IPS DF 6.9 (cell line): ENCODE measurements around the gene NRXN3.

Experiments
- DNase-seq: peaks from one replicate; pipeline ENCODE4 v3.0.0-alpha.2; 2013; ENCODE audit warnings: low read depth, low spot score
- H3K27ac ChIP-seq: one replicate; pipeline ENCODE4 v1.5.1; 2013; ENCODE audit warnings: low read length, control low read depth
- H3K27me3 ChIP-seq: 2 replicates; pipeline ENCODE4 v1.6.1; 2013; ENCODE audit warnings: mild to moderate bottlenecking, low read length; ENCODE audit not compliant: control insufficient read depth, insufficient read depth
- H3K36me3 ChIP-seq: 2 replicates; pipeline ENCODE4 v1.6.1; 2013; ENCODE audit warnings: low read length; ENCODE audit not compliant: control insufficient read depth, insufficient read depth
- H3K4me1 ChIP-seq: 2 replicates; pipeline ENCODE4 v1.6.1; 2013; ENCODE audit warnings: low read length; ENCODE audit not compliant: control insufficient read depth, insufficient read depth
- H3K4me3 ChIP-seq: 2 replicates; pipeline ENCODE4 v1.5.1; 2013; ENCODE audit warnings: mild to moderate bottlenecking, low read length
- H3K9me3 ChIP-seq: 2 replicates; pipeline ENCODE4 v1.6.1; 2013; ENCODE audit warnings: low read length, inconsistent platforms; ENCODE audit not compliant: control insufficient read depth, insufficient read depth
- WGBS: extraction: QIAGEN DNeasy Blood & Tissue Kit; methylation state at CpG from one replicate; pipeline ENCODE4 v1.1.7; 2013; ENCODE audit warnings: mixed read lengths, missing lambda C conversion rate; ENCODE audit not compliant: insufficient read length, insufficient coverage; 5-methylcytosine and 5-hydroxymethylcytosine counted together

Gene NRXN3

GRCh38 chr14:78972440-78972839 lies 802.3 kb downstream of the NRXN3 start:
- DNase-seq: no peak
- H3K27me3 ChIP-seq: no peaks in the 10 kb centered on the region
- no peaks in the 10 kb centered on the region for H3K36me3 ChIP-seq
- no peaks in the 10 kb centered on the region for H3K9me3 ChIP-seq
- no CpG with 5 or more reads among the region's 9 CpGs for WGBS
- no peak overlapping the region for H3K27ac ChIP-seq
- H3K4me3 ChIP-seq: no peak overlapping the region
- peaks cover 2% of the 10 kb centered on the region; the same call in 1 of the 2 replicates for H3K4me1 ChIP-seq

GRCh38 chr14:78974691-78975090 lies 804.5 kb downstream of the NRXN3 start:
- Histone ChIP-seq H3K27me3 (no peaks in the 10 kb centered on the region), H3K4me1 (peaks cover 2% of the 10 kb centered on the region; the same call in 1 of the 2 replicates), H3K36me3 (no peaks in the 10 kb centered on the region), H3K27ac (no peak overlapping the region), H3K9me3 (no peaks in the 10 kb centered on the region), H3K4me3 (no peak overlapping the region)
- DNase-seq: no peak
- WGBS: 100% methylated on average over 1 of the region's 3 CpGs

GRCh38 chr14:78975734-78976133 lies 805.6 kb downstream of the NRXN3 start:
- H3K9me3 ChIP-seq: no peaks in the 10 kb centered on the region
- no peak overlapping the region for H3K27ac ChIP-seq
- no peak overlapping the region for H3K4me3 ChIP-seq
- DNase-seq: no peak
- H3K27me3 ChIP-seq: no peaks in the 10 kb centered on the region
- H3K4me1 ChIP-seq: no peaks in the 10 kb centered on the region; the same call in 1 of the 2 replicates
- WGBS: no CpG with 5 or more reads among the region's 3 CpGs
- no peaks in the 10 kb centered on the region for H3K36me3 ChIP-seq

- Histone ChIP-seq H3K4me3 (no peak overlapping the region), H3K9me3 (no peaks in the 10 kb centered on the region), H3K36me3 (no peaks in the 10 kb centered on the region), H3K27me3 (no peaks in the 10 kb centered on the region), H3K27ac (no peak overlapping the region), H3K4me1 (no peaks in the 10 kb centered on the region)
- WGBS: no CpG with 5 or more reads among the region's 2 CpGs
- DNase-seq: no peak
These were observed 808.7 kb downstream of the NRXN3 start for GRCh38 chr14:78978896-78979295.

GRCh38 chr14:78982551-78982950 lies 812.4 kb downstream of the NRXN3 start:
- no CpG with 5 or more reads among the region's 2 CpGs for WGBS
- Histone ChIP-seq H3K4me3 (no peak overlapping the region), H3K4me1 (peaks cover 8% of the 10 kb centered on the region; the same call in 1 of the 2 replicates), H3K9me3 (no peaks in the 10 kb centered on the region), H3K36me3 (no peaks in the 10 kb centered on the region), H3K27ac (no peak overlapping the region), H3K27me3 (peaks cover 7% of the 10 kb centered on the region; the same call in 1 of the 2 replicates)
- DNase-seq: no peak

- no peaks in the 10 kb centered on the region for H3K36me3 ChIP-seq
- no peak for DNase-seq
- H3K4me1 ChIP-seq: peaks cover 8% of the 10 kb centered on the region; the same call in 1 of the 2 replicates
- H3K9me3 ChIP-seq: no peaks in the 10 kb centered on the region
- H3K27me3 ChIP-seq: peaks cover 7% of the 10 kb centered on the region; the same call in 1 of the 2 replicates
- H3K4me3 ChIP-seq: no peak overlapping the region
- no CpG with 5 or more reads among the region's 2 CpGs for WGBS
- H3K27ac ChIP-seq: no peak overlapping the region
These were observed 813.0 kb downstream of the NRXN3 start for GRCh38 chr14:78983126-78983525.

- no peaks in the 10 kb centered on the region for H3K9me3 ChIP-seq
- H3K27me3 ChIP-seq: peaks cover 7% of the 10 kb centered on the region; the same call in 1 of the 2 replicates
- DNase-seq: peak; percentile 58
- peaks cover 8% of the 10 kb centered on the region; the same call in 1 of the 2 replicates for H3K4me1 ChIP-seq
- H3K4me3 ChIP-seq: no peak overlapping the region
- WGBS: no CpG with 5 or more reads among the region's 5 CpGs
- no peaks in the 10 kb centered on the region for H3K36me3 ChIP-seq
- no peak overlapping the region for H3K27ac ChIP-seq
These were observed 815.7 kb downstream of the NRXN3 start for GRCh38 chr14:78985668-78986381.

- H3K27ac ChIP-seq: no peak overlapping the region
- no CpG with 5 or more reads among the region's 6 CpGs for WGBS
- no peak for DNase-seq
- peaks cover 8% of the 10 kb centered on the region; the same call in 1 of the 2 replicates for H3K4me1 ChIP-seq
- H3K9me3 ChIP-seq: no peaks in the 10 kb centered on the region
- no peaks in the 10 kb centered on the region for H3K36me3 ChIP-seq
- no peak overlapping the region for H3K4me3 ChIP-seq
- H3K27me3 ChIP-seq: peaks cover 7% of the 10 kb centered on the region; the same call in 1 of the 2 replicates
These were observed 816.8 kb downstream of the NRXN3 start for GRCh38 chr14:78986989-78987388.

GRCh38 chr14:78989221-78989620 lies 819.0 kb downstream of the NRXN3 start:
- no peak for DNase-seq
- Histone ChIP-seq H3K36me3 (no peaks in the 10 kb centered on the region), H3K27ac (no peak overlapping the region), H3K4me3 (no peak overlapping the region), H3K9me3 (no peaks in the 10 kb centered on the region), H3K4me1 (peaks cover 8% of the 10 kb centered on the region; the same call in 1 of the 2 replicates), H3K27me3 (peaks cover 7% of the 10 kb centered on the region; the same call in 1 of the 2 replicates)
- no CpG with 5 or more reads among the region's 3 CpGs for WGBS

GRCh38 chr14:78992867-78993266 lies 822.7 kb downstream of the NRXN3 start:
- no peaks in the 10 kb centered on the region for H3K9me3 ChIP-seq
- no peaks in the 10 kb centered on the region for H3K4me1 ChIP-seq
- no peaks in the 10 kb centered on the region for H3K36me3 ChIP-seq
- DNase-seq: no peak
- H3K27ac ChIP-seq: no peak overlapping the region
- WGBS: no CpG with 5 or more reads among the region's 2 CpGs
- H3K4me3 ChIP-seq: no peak overlapping the region
- H3K27me3 ChIP-seq: no peaks in the 10 kb centered on the region

- WGBS: no CpG with 5 or more reads among the region's 1 CpG
- DNase-seq: no peak
These were observed 827.6 kb downstream of the NRXN3 start for GRCh38 chr14:78997811-78998210.

More at GRCh38 chr14:78997811-78998210, 827.6 kb downstream of the NRXN3 start:
- H3K4me3 ChIP-seq: no peak overlapping the region
- no peaks in the 10 kb centered on the region for H3K27me3 ChIP-seq
- H3K9me3 ChIP-seq: no peaks in the 10 kb centered on the region
- no peak overlapping the region for H3K27ac ChIP-seq
- H3K4me1 ChIP-seq: no peaks in the 10 kb centered on the region
- H3K36me3 ChIP-seq: no peaks in the 10 kb centered on the region
